Osteocyte (in vitro differentiated cells): Measurements from ENCODE around the gene KDM2B. TPM values are rescaled to one million over a fixed set of nuclear protein-coding genes. Genes with fewer than 3 reads are reported as not detected.

ENCODE experiments used
- DNase-seq: peaks from one replicate; pipeline ENCODE4 v3.0.0; 2021; ENCODE audit warnings: mixed read lengths; ENCODE audit not compliant: unreplicated experiment; ENCODE audit errors: extremely low spot score
- H3K27ac Mint-ChIP-seq: one replicate; pipeline ENCODE4 v1.8.0; 2021; ENCODE audit warnings: mild to moderate bottlenecking, mixed read lengths; ENCODE audit not compliant: unreplicated experiment
- H3K27me3 Mint-ChIP-seq: one replicate; pipeline ENCODE4 v1.8.0; 2021; ENCODE audit warnings: mixed read lengths; ENCODE audit not compliant: unreplicated experiment
- H3K36me3 Mint-ChIP-seq: one replicate; pipeline ENCODE4 v1.8.0; 2021; ENCODE audit warnings: mixed read lengths; ENCODE audit not compliant: unreplicated experiment
- H3K4me1 Mint-ChIP-seq: one replicate; pipeline ENCODE4 v1.8.0; 2021; ENCODE audit warnings: mixed read lengths; ENCODE audit not compliant: unreplicated experiment
- H3K4me3 Mint-ChIP-seq: one replicate; pipeline ENCODE4 v1.8.0; 2021; ENCODE audit warnings: mild to moderate bottlenecking, moderate library complexity, mixed read lengths; ENCODE audit not compliant: unreplicated experiment
- H3K9me3 Mint-ChIP-seq: one replicate; pipeline ENCODE4 v1.8.0; 2021; ENCODE audit warnings: mixed read lengths; ENCODE audit not compliant: unreplicated experiment
- total RNA-seq: library from RNA; stranded (reverse); gene quantifications from 2 replicates; pipeline ENCODE4 v1.2.1, GENCODE V29; 2021
- TF ChIP-seq, protein P1 (sequence below): fragments of 200-600 bp; sonication (generic); IDR thresholded peaks from 2 replicates; pipeline ENCODE4 v1.5.0; 2021; ENCODE audit warnings: antibody characterized with exemption, mild to moderate bottlenecking, moderate library complexity

The KDM2B gene
- total RNA-seq, 1 donor from 2014 or later = 31.9 TPM

DNA sequence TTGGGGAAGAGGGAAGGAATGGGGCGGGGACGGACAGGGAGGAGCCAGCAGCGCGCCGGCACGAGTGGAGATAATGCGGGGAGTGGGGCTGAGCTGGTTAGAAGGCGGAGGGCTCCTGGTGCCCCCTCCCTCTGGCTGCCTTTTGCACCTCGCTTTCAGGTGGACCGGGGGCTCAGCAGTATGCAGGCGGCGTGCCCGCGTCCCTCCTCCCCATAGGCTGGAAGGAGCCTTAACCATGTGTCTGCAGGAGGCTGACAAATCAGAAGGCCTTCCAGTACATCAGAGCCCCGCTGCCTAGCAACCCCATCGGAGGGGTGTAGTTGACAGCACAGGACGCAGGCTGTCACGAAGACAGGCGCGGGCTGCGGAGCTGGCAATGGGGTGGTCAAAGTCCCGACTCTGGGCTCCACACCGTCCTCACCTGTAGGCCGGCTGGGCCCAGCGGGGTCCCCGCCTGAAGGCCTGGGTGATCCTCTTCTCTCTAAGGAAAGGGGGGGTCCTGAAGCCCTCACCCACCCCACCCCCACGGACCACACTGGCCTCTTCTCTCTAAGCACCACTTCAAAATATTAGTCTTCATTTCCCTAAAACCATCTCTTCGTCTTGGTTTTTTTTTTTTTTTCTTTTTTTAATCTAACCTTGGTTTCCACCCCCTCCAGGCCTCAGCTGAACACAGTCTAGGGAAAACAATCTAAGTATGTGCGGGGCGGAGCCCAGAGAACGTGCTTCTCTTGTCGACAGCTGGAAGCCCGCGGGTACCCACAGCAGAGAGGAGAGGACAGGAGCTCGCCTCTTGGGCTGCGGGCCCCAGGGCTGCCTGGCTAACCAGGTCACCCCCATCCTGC lies 44.5 kb downstream of the KDM2B start:
- peaks cover 24% of the 10 kb centered on the region for H3K4me1 Mint-ChIP-seq
- H3K9me3 Mint-ChIP-seq = no peaks in the 10 kb centered on the region
- H3K4me3 Mint-ChIP-seq = peak overlapping the region; percentile 70
- H3K27ac Mint-ChIP-seq = peak overlapping the region; percentile 86
- H3K36me3 Mint-ChIP-seq = peaks cover 5% of the 10 kb centered on the region
- no peaks in the 10 kb centered on the region for H3K27me3 Mint-ChIP-seq
- TF ChIP-seq, protein P1, sequence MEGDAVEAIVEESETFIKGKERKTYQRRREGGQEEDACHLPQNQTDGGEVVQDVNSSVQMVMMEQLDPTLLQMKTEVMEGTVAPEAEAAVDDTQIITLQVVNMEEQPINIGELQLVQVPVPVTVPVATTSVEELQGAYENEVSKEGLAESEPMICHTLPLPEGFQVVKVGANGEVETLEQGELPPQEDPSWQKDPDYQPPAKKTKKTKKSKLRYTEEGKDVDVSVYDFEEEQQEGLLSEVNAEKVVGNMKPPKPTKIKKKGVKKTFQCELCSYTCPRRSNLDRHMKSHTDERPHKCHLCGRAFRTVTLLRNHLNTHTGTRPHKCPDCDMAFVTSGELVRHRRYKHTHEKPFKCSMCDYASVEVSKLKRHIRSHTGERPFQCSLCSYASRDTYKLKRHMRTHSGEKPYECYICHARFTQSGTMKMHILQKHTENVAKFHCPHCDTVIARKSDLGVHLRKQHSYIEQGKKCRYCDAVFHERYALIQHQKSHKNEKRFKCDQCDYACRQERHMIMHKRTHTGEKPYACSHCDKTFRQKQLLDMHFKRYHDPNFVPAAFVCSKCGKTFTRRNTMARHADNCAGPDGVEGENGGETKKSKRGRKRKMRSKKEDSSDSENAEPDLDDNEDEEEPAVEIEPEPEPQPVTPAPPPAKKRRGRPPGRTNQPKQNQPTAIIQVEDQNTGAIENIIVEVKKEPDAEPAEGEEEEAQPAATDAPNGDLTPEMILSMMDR = no peak
- DNase-seq = peak; percentile 91

DNA sequence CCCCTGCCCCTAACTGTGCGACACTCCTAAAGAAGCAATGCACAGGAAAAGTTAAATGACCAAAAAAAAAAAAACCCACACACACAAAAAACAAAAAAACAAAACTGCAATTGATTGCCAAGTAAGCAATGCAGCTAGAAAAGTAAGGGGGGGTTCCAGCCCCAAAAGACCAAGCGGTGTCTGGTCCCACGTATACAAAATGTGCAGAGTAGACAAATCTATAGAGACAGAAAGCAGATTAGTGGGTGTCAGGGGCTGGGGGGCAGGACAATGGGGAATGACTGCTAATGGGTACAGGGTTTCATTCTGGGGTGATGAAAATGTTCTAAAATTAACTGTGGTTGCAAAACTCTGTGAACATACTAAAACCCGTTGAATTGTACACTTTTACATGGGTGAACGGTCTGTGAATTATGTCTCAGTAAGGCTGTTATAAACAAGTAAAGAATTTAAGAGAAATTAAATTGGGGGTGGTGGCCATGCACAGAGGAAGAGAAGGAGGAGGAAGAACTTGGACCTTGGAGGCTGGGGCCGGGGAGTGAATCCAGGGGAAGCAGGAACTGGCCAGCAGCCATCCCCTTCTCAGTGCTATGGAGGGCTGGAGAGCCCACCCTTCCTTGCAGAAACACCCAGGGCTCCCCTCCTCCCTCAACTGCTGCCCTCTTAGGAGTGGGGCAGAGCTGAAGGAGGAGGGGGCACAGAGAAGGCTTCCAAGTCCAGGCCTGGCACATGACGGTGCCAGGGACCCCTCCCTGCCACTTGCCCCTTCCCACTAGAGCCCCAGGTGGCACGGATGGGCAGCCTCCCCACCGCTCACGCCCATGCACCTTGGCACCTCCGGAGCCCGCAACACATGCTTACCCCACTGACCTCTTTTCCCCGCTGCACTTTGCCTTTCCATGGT lies 45.4 kb downstream of the KDM2B start:
- TF ChIP-seq, protein P1 = no peak
- H3K36me3 Mint-ChIP-seq = peaks cover 5% of the 10 kb centered on the region
- no peak overlapping the region for H3K27ac Mint-ChIP-seq
- H3K9me3 Mint-ChIP-seq = no peaks in the 10 kb centered on the region
- peak overlapping the region; percentile 70 for H3K4me3 Mint-ChIP-seq
- no peaks in the 10 kb centered on the region for H3K27me3 Mint-ChIP-seq
- H3K4me1 Mint-ChIP-seq = peaks cover 33% of the 10 kb centered on the region
- no peak for DNase-seq

DNA sequence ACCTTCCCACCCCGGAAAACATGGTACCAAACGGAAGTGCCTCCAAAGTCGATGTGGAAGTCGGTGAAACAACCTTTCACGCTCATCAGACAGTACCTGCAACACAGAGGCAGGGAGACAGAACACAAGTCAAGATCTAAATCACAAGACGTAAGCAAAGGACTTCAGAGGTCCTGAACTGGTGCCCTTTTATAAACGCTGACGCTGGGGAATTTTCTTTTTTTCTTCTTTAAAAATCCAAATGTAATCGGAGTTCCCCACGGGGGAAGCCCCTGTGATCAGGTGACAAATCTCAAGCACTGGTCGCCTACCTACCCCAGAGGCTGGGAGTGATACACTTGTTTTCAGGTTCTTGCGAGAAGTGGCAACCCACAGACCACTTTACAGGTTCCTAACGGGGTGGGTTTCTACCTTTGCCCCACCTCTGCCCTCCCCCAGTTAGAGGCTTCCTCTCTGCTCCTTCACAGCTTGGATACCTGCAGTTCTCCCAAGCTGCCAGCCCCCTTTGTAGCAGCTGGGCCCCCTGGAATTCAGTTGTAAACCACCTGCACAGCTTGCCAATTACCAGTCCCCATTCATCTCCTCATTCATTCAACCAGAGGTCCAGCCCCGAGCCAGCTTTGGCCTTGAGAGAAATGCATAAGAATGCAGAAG lies 46.2 kb downstream of the KDM2B start:
- H3K27me3 Mint-ChIP-seq = no peaks in the 10 kb centered on the region
- H3K4me1 Mint-ChIP-seq = peaks cover 33% of the 10 kb centered on the region
- no peak for DNase-seq
- no peaks in the 10 kb centered on the region for H3K9me3 Mint-ChIP-seq
- peaks cover 5% of the 10 kb centered on the region for H3K36me3 Mint-ChIP-seq
- no peak overlapping the region for H3K27ac Mint-ChIP-seq
- no peak overlapping the region for H3K4me3 Mint-ChIP-seq
- TF ChIP-seq, protein P1 = no peak

DNA sequence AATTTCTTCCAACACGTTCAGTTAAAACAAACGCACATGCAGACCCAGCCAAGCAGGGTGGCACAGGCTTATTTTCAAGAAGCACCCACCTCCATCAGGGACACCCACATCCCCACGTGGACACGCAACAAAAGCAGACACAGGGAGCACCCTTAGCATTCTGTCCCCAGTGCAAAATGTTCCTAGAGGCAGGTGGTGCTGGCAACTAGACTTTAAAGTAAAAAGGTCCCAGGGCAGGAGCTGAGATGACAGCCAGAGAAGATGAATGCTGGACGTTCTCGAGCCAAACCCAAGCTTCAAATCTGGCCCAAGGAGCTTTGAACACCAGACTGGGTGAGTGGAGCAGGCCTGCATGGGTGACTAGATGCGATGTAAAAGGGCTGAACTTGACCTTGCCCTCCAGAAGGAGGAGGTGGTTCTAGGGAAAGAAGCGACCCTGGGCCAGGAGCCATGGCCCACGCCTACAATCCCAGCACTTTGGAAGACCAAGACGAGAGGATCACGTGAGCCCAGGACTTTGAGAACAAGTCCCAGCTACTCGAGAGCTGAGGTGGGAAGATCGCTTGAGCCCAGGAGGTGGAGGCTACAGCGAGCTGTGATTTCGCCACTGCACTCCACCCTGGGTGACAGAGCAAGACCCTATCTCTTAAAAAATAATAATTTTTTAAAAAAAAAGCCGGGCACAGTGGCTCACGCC lies 47.3 kb downstream of the KDM2B start:
- no peak overlapping the region for H3K27ac Mint-ChIP-seq
- H3K4me3 Mint-ChIP-seq = no peak overlapping the region

More for the DNA sequence above, 47.3 kb downstream of the KDM2B start:
- peaks cover 31% of the 10 kb centered on the region for H3K4me1 Mint-ChIP-seq
- no peak for DNase-seq
- no peaks in the 10 kb centered on the region for H3K9me3 Mint-ChIP-seq
- H3K36me3 Mint-ChIP-seq = peaks cover 5% of the 10 kb centered on the region
- no peaks in the 10 kb centered on the region for H3K27me3 Mint-ChIP-seq
- TF ChIP-seq, protein P1 = no peak
